GM23338 (cell line): Measurements from ENCODE around the gene RABEPK. TPM values are rescaled to one million over a fixed set of nuclear protein-coding genes. Genes with fewer than 3 reads are reported as not detected.
"Not testable (repeated sequence)": the region's sequence is repeated elsewhere in the genome, so short reads cannot be mapped to it uniquely, and the experiment has no call there.

ENCODE experiments used
- ATAC-seq: fragments of 200-7000 bp; cut with Tn5 transposase; 3 replicates; pipeline ENCODE4 v1.9.1; 2020
- DNase-seq: peaks from one replicate; pipeline ENCODE4 v3.0.0-alpha.2; 2015; ENCODE audit warnings: low spot score
- H2AFZ ChIP-seq: fragments of 200-600 bp; sonication (generic); 2 replicates; pipeline ENCODE4 v1.8.0; 2016; ENCODE audit warnings: antibody characterized with exemption, mild to moderate bottlenecking, moderate library complexity
- H3F3A ChIP-seq: fragments of 200-600 bp; sonication (generic); replicated peaks from 2 replicates; pipeline ENCODE4 v1.8.0; 2017; ENCODE audit warnings: antibody characterized with exemption, mixed run types, low read depth
- H3K27ac ChIP-seq: fragments of 200-600 bp; sonication (generic); 2 replicates; pipeline ENCODE4 v1.6.1; 2016; ENCODE audit warnings: low read depth
- H3K27me3 ChIP-seq: fragments of 200-600 bp; sonication (generic); 2 replicates; pipeline ENCODE4 v1.8.0; 2016; ENCODE audit warnings: mild to moderate bottlenecking, mixed run types, moderate library complexity; ENCODE audit not compliant: insufficient read depth
- H3K36me3 ChIP-seq: fragments of 200-600 bp; sonication (generic); 2 replicates; pipeline ENCODE4 v1.8.0; 2016; ENCODE audit warnings: mild to moderate bottlenecking; ENCODE audit not compliant: insufficient read depth
- H3K4me1 ChIP-seq: fragments of 200-600 bp; sonication (generic); 2 replicates; pipeline ENCODE4 v1.8.0; 2016; ENCODE audit warnings: mild to moderate bottlenecking, moderate library complexity; ENCODE audit not compliant: insufficient read depth
- H3K4me2 ChIP-seq: fragments of 200-600 bp; sonication (generic); 2 replicates; pipeline ENCODE4 v1.7.1; 2017; ENCODE audit warnings: mixed run types
- H3K4me3 ChIP-seq: fragments of 200-600 bp; sonication (generic); 2 replicates; pipeline ENCODE4 v1.6.1; 2016; ENCODE audit warnings: mixed run types
- H3K79me2 ChIP-seq: fragments of 200-600 bp; sonication (generic); replicated peaks from 2 replicates; pipeline ENCODE4 v1.8.0; 2017; ENCODE audit warnings: mild to moderate bottlenecking; ENCODE audit not compliant: insufficient read depth
- H3K9me2 ChIP-seq: fragments of 200-600 bp; sonication (generic); 2 replicates; pipeline ENCODE4 v1.8.0; 2017; ENCODE audit not compliant: insufficient read depth
- H4K20me1 ChIP-seq: fragments of 200-600 bp; sonication (generic); replicated peaks from 2 replicates; pipeline ENCODE4 v1.8.0; 2017; ENCODE audit warnings: mild to moderate bottlenecking; ENCODE audit not compliant: insufficient read depth
- H3K27ac Mint-ChIP-seq: 2 replicates; pipeline ENCODE4 v1.8.0; 2020; ENCODE audit warnings: inconsistent platforms, mild to moderate bottlenecking, moderate library complexity, mixed read lengths
- H3K27me3 Mint-ChIP-seq: 3 replicates; pipeline ENCODE4 v1.8.0; 2022; ENCODE audit warnings: low read depth, mild to moderate bottlenecking, moderate library complexity, mixed read lengths, inconsistent platforms; ENCODE audit not compliant: insufficient read depth, poor library complexity
- H3K36me3 Mint-ChIP-seq: 3 replicates; pipeline ENCODE4 v1.8.0; 2021; ENCODE audit warnings: low read depth, mild to moderate bottlenecking, inconsistent platforms, moderate library complexity, mixed read lengths
- H3K4me1 Mint-ChIP-seq: 3 replicates; pipeline ENCODE4 v1.8.0; 2020; ENCODE audit warnings: mild to moderate bottlenecking, inconsistent platforms, mixed read lengths
- H3K4me3 Mint-ChIP-seq: 3 replicates; pipeline ENCODE4 v1.8.0; 2021; ENCODE audit warnings: moderate library complexity, mild to moderate bottlenecking, inconsistent platforms, mixed read lengths
- H3K9me3 Mint-ChIP-seq: 3 replicates; pipeline ENCODE4 v1.8.0; 2020; ENCODE audit warnings: moderate library complexity, mild to moderate bottlenecking, inconsistent platforms, mixed read lengths
- CREB1 ChIP-seq: fragments of 250-450 bp; sonication (Bioruptor Pico); IDR thresholded peaks from 2 replicates; pipeline ENCODE4 v1.5.0; 2020; ENCODE audit warnings: low read depth, mild to moderate bottlenecking, moderate library complexity
- EZH2phosphoT487 ChIP-seq: fragments of 200-600 bp; sonication (generic); IDR thresholded peaks from one replicate; pipeline ENCODE4 v1.8.1; 2018; ENCODE audit warnings: antibody characterized with exemption; ENCODE audit not compliant: unreplicated experiment
- JUNB ChIP-seq: IDR thresholded peaks from one replicate; pipeline ENCODE4 v1.6.1; 2016; ENCODE audit warnings: antibody characterized with exemption; ENCODE audit not compliant: unreplicated experiment
- NANOG ChIP-seq: IDR thresholded peaks from 2 replicates; pipeline ENCODE4 v1.6.1; 2016; ENCODE audit warnings: antibody characterized with exemption, borderline replicate concordance
- STAT1 ChIP-seq: IDR thresholded peaks from one replicate; pipeline ENCODE4 v1.6.1; 2016; ENCODE audit warnings: antibody characterized with exemption; ENCODE audit not compliant: unreplicated experiment
- polyA plus RNA-seq: library from polyadenylated mRNA; unstranded; fragments of >200 nt; fragmentation: Nextera tagmentation; extraction: Ambion mirVana; gene quantifications from 2 replicates; pipeline ENCODE4 v1.2.1, GENCODE V29; 2016
- total RNA-seq: library from RNA; depleted of rRNA; stranded (reverse); fragments of >200 nt; shearing (Covaris generic); gene quantifications from 2 replicates; pipeline ENCODE4 v1.2.3, GENCODE V29; 2014
- TF ChIP-seq, protein P1 (sequence below): fragments of 250-450 bp; sonication (Bioruptor Pico); IDR thresholded peaks from 2 replicates; pipeline ENCODE4 v1.5.0; 2020; ENCODE audit warnings: mild to moderate bottlenecking, moderate library complexity

Gene RABEPK
- total and polyA plus RNA-seq, 2 experiments from 2014 or later, result 25.8 to 32.7 TPM

DNA sequence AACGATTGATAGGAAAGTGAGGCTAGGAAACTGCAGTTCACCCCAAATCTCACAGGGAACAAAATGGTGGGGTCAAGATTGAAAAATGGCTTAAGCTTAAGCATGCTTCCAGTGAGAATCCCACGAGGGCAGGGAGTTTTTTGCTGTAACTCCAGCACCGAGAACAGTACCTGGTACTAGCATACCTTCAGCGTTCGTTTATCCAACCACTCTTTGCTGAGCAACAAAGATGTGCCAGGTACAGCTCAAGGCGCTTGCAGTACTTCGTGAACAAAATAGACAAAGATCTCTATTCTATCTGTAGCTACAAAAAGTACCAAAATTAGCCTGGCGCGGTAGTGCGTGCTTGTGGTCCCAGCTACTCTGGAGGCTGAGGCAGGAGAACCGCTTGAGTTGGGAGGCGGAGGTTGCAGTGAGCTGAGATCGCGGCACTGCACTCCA lies 10.0 kb upstream of the RABEPK start:
- DNase-seq, result peak; percentile 41
- H3K27me3 ChIP-seq, result no peaks in the 10 kb centered on the region

DNA sequence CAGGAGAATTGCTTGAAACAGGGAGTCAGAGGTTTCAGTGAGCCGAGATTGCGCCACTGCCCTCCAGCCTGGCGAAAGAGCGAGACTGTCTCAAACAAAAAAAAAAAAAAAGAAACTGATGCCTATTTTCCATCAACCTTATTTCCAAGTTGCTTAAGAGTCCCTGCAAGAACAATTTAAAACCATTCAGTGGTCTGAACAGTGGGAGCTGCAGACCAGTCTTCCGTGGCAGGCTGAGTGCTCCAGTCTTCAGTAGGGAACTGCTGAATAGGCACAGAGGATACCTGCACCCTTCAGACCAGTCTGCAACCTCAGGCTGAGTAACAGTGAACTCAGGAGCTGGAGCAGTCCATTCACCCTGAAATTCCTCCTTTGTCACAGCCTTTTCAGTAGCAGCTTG lies 5.9 kb upstream of the RABEPK start:
- not testable (repeated sequence) for H3K4me2 ChIP-seq, H3K4me3 ChIP-seq, H3K27ac ChIP-seq, H3K27me3 Mint-ChIP-seq, H3K4me3 Mint-ChIP-seq, DNase-seq, H3K9me3 Mint-ChIP-seq, H3K36me3 ChIP-seq, H3F3A ChIP-seq, H3K9me2 ChIP-seq, ATAC-seq, H3K27me3 ChIP-seq, H4K20me1 ChIP-seq, H3K27ac Mint-ChIP-seq, H3K36me3 Mint-ChIP-seq, H2AFZ ChIP-seq, H3K4me1 ChIP-seq, H3K4me1 Mint-ChIP-seq, H3K79me2 ChIP-seq

More for the DNA sequence above, 10.0 kb upstream of the RABEPK start:
- H3K36me3 ChIP-seq, result no peaks in the 10 kb centered on the region
- H3K36me3 Mint-ChIP-seq, result no peaks in the 10 kb centered on the region
- peak overlapping the region; percentile 96 for H3K4me2 ChIP-seq
- H3K9me3 Mint-ChIP-seq, result no peaks in the 10 kb centered on the region
- H3F3A ChIP-seq, result peaks cover 6% of the 10 kb centered on the region; the same call in 1 of the 2 replicates
- peaks cover 10% of the 10 kb centered on the region for H3K27me3 Mint-ChIP-seq
- H3K4me3 Mint-ChIP-seq, result peak overlapping the region; percentile 95
- peak overlapping the region; percentile 95 for H3K27ac Mint-ChIP-seq
- H3K79me2 ChIP-seq, result peaks cover 41% of the 10 kb centered on the region
- TF ChIP-seq JUNB (no peak), EZH2phosphoT487 (no peak), NANOG (no peak), STAT1 (no peak), CREB1 (CRISPR knock-in tag) (no peak)
- TF ChIP-seq, protein P1, sequence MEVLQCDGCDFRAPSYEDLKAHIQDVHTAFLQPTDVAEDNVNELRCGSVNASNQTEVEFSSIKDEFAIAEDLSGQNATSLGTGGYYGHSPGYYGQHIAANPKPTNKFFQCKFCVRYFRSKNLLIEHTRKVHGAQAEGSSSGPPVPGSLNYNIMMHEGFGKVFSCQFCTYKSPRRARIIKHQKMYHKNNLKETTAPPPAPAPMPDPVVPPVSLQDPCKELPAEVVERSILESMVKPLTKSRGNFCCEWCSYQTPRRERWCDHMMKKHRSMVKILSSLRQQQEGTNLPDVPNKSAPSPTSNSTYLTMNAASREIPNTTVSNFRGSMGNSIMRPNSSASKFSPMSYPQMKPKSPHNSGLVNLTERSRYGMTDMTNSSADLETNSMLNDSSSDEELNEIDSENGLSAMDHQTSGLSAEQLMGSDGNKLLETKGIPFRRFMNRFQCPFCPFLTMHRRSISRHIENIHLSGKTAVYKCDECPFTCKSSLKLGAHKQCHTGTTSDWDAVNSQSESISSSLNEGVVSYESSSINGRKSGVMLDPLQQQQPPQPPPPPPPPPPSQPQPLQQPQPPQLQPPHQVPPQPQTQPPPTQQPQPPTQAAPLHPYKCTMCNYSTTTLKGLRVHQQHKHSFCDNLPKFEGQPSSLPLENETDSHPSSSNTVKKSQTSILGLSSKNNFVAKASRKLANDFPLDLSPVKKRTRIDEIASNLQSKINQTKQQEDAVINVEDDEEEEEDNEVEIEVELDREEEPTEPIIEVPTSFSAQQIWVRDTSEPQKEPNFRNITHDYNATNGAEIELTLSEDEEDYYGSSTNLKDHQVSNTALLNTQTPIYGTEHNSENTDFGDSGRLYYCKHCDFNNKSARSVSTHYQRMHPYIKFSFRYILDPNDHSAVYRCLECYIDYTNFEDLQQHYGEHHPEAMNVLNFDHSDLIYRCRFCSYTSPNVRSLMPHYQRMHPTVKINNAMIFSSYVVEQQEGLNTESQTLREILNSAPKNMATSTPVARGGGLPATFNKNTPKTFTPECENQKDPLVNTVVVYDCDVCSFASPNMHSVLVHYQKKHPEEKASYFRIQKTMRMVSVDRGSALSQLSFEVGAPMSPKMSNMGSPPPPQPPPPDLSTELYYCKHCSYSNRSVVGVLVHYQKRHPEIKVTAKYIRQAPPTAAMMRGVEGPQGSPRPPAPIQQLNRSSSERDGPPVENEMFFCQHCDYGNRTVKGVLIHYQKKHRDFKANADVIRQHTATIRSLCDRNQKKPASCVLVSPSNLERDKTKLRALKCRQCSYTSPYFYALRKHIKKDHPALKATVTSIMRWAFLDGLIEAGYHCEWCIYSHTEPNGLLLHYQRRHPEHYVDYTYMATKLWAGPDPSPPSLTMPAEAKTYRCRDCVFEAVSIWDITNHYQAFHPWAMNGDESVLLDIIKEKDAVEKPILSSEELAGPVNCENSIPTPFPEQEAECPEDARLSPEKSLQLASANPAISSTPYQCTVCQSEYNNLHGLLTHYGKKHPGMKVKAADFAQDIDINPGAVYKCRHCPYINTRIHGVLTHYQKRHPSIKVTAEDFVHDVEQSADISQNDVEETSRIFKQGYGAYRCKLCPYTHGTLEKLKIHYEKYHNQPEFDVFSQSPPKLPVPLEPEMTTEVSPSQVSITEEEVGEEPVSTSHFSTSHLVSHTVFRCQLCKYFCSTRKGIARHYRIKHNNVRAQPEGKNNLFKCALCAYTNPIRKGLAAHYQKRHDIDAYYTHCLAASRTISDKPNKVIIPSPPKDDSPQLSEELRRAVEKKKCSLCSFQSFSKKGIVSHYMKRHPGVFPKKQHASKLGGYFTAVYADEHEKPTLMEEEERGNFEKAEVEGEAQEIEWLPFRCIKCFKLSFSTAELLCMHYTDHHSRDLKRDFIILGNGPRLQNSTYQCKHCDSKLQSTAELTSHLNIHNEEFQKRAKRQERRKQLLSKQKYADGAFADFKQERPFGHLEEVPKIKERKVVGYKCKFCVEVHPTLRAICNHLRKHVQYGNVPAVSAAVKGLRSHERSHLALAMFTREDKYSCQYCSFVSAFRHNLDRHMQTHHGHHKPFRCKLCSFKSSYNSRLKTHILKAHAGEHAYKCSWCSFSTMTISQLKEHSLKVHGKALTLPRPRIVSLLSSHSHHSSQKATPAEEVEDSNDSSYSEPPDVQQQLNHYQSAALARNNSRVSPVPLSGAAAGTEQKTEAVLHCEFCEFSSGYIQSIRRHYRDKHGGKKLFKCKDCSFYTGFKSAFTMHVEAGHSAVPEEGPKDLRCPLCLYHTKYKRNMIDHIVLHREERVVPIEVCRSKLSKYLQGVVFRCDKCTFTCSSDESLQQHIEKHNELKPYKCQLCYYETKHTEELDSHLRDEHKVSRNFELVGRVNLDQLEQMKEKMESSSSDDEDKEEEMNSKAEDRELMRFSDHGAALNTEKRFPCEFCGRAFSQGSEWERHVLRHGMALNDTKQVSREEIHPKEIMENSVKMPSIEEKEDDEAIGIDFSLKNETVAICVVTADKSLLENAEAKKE, result no peak
- H4K20me1 ChIP-seq, result peaks cover 27% of the 10 kb centered on the region
- peaks cover 4% of the 10 kb centered on the region; the same call in 1 of the 2 replicates for H3K4me1 ChIP-seq
- peak overlapping the region; percentile 93 for H3K27ac ChIP-seq
- peaks cover 7% of the 10 kb centered on the region; the same call in 2 of the 3 replicates for H3K4me1 Mint-ChIP-seq
- ATAC-seq, result no peak
- H3K4me3 ChIP-seq, result peak overlapping the region; percentile 96
- peak overlapping the region; percentile 99 for H2AFZ ChIP-seq
- no peaks in the 10 kb centered on the region for H3K9me2 ChIP-seq

DNA sequence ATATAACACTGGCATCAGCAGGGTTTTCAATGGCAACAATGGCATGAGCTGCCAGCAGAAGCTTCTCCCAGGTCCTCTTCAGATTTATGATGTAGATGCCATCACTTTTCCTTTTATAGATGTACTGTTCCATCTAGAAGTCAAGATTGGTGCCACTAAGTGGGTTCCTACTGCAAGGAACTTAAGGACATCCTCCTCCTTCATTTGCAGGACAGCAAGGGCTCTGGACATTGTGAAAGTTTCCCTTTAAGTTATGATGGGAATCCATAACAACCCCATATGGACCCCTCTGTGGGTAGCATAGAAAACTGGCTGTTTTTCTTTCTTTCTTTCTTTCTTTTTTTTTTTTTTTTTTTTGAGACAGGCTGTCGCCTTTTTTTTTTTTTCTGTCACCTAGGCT lies 4.8 kb upstream of the RABEPK start:
- not testable (repeated sequence) for H3K27me3 ChIP-seq, H3K36me3 Mint-ChIP-seq, H3K4me2 ChIP-seq, ATAC-seq, H3K4me3 Mint-ChIP-seq, H2AFZ ChIP-seq, H4K20me1 ChIP-seq, H3K27me3 Mint-ChIP-seq, H3K79me2 ChIP-seq, DNase-seq, H3K4me1 Mint-ChIP-seq, H3K9me2 ChIP-seq, H3K27ac Mint-ChIP-seq, H3K9me3 Mint-ChIP-seq, H3K36me3 ChIP-seq, H3K4me1 ChIP-seq, H3K27ac ChIP-seq, H3F3A ChIP-seq, H3K4me3 ChIP-seq
